Measurements from ENCODE around the gene FERMT2.
"Not testable (repeated sequence)": the region's sequence is repeated elsewhere in the genome, so short reads cannot be mapped to it uniquely, and the experiment has no call there.

The FERMT2 gene

DNA sequence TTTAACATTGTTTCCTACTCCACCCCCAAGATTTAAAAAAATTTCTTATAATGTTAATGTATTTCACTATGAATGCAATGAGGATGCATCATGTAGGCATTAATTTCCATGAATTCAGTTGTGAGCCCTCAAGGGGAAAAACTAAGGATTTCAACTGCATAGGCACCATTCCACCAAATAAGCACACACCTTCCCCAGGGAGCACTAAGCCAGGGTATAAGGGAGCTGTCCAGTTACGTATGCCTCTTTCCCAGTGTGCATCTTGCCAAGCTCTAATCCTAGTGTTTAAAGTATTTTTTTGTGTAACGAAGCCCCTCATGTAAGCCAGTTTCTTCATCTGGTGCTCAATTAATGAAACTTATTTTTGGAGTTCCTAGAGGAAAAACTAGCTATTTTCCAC, 6.6 kb downstream of the FERMT2 start:
- DNase-seq (ENCODE audit: low spot score) = no peak

GRCh38 chr14:52939427-52939826, 11.4 kb downstream of the FERMT2 start:
- DNase-seq (ENCODE audit: low spot score) = no peak

DNA sequence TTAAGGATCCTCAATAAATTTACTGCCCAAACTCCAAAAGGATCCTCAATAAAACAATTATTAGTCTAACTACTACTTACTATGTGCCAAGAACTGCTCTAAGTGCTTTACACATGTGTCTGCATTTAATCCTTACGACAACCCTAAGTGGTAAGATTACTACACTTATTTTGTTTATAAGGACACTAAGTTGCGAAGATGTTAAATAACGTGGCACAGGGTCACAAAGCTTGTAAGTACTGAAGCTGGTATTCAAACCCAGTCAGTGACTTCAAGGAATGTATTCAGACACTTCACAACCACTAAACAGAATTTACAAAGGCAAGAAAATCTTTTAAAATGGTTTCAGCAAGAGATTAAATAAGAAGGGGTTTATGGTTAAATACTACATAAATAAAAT, 13.0 kb downstream of the FERMT2 start:
- no peak for DNase-seq (ENCODE audit: low spot score)

GRCh38 chr14:52937306-52937705, 13.5 kb downstream of the FERMT2 start:
- no peak for DNase-seq (ENCODE audit: low spot score)

DNA sequence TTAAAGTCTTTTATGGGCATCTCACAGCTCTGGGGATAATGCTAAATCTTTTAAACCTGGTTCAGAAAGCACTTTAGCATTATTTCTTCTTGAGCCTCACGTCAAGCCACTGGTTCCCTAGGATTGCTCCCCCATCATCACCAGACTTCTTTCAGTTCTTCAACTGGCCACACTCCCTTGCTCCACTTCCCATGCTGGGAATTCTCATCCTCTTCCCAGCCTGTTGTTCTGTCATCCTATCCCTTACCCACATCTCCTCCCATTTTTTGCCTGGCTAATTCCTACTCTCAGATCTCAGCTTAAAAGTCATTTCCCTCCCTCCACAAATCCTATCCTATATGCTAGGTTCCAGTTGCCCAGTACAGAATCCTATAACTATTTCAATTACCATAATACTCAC, 14.4 kb downstream of the FERMT2 start:
- DNase-seq (ENCODE audit: low spot score) = no peak

GRCh38 chr14:52935833-52936232, 15.0 kb downstream of the FERMT2 start:
- DNase-seq (ENCODE audit: low spot score) = no peak

DNA sequence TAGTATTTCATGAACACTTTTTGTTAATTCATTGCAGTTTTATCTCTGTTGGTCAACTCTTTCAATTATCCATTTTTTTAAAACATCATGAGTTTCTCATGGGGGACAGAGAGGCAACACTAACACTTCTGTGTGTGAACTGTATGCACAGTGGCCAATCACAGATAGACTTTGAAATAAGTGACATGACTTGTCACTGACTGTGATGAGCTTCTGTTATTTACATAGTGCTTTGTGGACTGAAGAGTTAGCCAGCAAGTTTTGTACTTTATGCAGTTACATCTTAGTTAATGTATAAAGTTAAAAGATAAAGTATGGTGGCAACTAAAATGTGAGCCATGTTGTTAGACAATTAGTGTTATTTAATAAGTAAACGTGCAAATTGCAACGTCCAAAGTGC, 16.1 kb downstream of the FERMT2 start:
- DNase-seq (ENCODE audit: low spot score) = no peak

- DNase-seq (ENCODE audit: low spot score) = no peak
These were observed 21.6 kb downstream of the FERMT2 start for GRCh38 chr14:52929192-52929807.

- DNase-seq (ENCODE audit: low spot score) = no peak
These were observed 23.9 kb downstream of the FERMT2 start for GRCh38 chr14:52926953-52927352.

DNA sequence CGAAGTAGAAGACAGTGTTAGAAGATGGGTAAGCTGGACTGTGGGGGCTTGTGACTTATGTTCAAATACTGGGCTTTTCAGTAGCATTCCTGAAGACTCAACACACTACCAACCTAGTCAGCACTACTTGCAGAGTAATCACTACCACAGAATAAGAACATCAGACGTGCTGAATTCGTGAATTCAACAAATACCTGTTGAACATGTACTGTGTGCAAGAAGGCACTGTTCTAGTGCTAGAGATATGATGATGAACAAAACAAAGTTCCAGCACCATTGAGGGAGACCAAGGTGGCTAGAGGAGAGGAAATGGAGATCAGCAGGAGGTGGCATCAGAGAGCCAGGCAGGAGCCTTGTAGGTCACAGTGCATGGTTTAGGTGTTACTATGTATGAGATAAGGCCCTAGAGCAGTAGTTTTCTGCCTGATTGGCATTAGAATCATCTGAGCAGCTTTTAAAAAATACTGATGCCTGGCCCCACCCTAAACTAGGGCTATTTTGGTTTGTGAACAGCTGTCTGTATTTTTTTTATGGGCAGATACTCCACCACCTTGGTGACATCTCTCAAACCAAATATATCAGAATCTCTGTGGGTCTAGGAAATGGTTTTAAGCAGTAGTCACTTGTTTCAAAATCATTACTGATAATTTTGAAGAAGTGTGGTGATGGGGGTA, 26.8 kb downstream of the FERMT2 start:
- no peak for DNase-seq (ENCODE audit: low spot score)

DNA sequence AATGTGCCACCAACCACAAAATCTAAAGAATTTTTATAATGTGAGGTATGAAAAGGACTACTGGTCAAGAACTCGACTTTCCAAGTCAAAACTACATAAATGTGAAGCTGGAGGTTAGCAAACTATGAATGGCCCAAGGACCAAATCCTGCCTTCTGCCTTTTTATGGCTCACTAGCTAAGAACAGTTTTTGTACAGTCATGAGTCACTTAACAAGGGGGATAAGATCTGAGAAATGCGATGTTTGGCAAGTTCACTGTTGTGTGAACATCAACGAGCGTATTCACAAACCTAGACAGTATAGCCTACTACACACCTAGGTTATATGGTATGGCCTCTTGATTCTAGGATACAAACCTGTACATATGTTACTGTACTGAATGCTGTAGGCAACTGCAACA, 28.2 kb downstream of the FERMT2 start:
- no peak for DNase-seq (ENCODE audit: low spot score)

DNA sequence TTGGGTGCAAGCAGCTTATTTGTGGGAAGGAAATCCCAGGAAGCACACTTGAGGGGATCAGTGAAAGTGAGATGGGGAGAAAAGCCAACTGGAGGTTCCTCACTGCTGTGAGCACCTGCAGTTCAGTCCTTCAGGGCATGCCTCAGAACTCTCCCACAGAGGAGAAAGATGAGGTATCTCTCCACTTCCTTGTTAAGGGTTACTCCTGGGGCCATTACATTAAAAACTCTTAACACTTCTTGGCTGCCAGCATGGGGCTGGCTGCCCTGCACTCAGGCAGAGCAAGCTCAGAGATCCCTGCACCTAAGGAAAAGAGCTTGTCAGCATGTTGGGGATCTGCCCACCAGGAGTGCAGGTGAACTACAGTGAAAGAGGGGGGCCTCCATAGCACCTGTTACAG, 28.8 kb downstream of the FERMT2 start:
- no peak for DNase-seq (ENCODE audit: low spot score)

GRCh38 chr14:52920411-52920810, 30.4 kb downstream of the FERMT2 start:
- DNase-seq (ENCODE audit: low spot score) = not testable (repeated sequence)

DNA sequence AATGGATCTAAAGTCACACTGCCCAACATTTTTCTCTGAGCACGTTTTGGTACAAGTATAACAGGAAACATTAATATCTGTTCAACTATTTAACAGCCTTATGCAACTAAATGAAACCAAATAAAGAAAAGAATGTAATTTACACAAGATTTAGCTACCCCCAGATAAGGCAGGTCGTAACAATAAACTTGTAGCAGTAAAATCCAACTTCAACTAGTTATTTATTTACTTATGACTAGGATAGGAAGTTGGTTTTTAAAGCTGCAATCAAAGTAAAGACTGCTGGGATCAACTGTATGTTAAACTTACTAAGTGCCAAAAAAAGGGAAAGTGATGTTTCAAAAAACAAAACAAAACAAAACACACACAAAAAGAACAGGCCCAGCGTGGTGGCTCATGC, 30.9 kb downstream of the FERMT2 start:
- no peak for DNase-seq (ENCODE audit: low spot score)

GRCh38 chr14:52918486-52918885, 32.4 kb downstream of the FERMT2 start:
- DNase-seq (ENCODE audit: low spot score) = peak; percentile 20

- no peak for DNase-seq (ENCODE audit: low spot score)
These were observed 33.1 kb downstream of the FERMT2 start for GRCh38 chr14:52917735-52918134.

GRCh38 chr14:52914295-52914694, 36.6 kb downstream of the FERMT2 start:
- DNase-seq (ENCODE audit: low spot score) = no peak

GRCh38 chr14:52913271-52913670, 37.6 kb downstream of the FERMT2 start:
- no peak for DNase-seq (ENCODE audit: low spot score)

GRCh38 chr14:52911904-52912303, 38.9 kb downstream of the FERMT2 start:
- no peak for DNase-seq (ENCODE audit: low spot score)

GRCh38 chr14:52910572-52910971, 40.3 kb downstream of the FERMT2 start:
- DNase-seq (ENCODE audit: low spot score) = no peak

- DNase-seq (ENCODE audit: low spot score) = no peak
These were observed 42.9 kb downstream of the FERMT2 start for GRCh38 chr14:52907949-52908348.

DNA sequence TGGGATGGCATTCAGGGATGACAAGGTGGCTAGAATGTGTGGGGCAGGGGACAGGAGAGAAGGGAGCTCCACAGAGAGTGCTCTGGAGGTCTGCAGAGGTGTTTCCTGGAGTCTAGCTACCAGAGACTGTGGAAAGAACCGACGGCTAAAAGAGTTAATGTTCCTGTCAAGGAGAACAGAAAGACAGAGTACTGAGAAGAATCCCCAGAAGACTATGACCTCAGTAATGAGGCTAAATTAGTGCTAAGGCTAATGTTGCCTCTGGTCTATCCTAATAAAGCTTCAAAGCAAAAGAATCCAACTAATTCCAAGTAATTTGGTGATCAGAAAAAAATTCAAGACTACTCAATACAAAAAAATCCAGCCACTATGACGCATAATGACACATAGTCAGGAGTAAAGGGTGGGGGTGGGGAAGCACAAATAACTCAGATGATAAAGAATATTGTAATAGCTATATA, 44.7 kb downstream of the FERMT2 start:
- no peak for DNase-seq (ENCODE audit: low spot score)

- DNase-seq (ENCODE audit: low spot score) = no peak
These were observed 47.8 kb downstream of the FERMT2 start for GRCh38 chr14:52902971-52903619.

Measured in globus pallidus (tissue), 1 donor.